Hepatocyte (in vitro differentiated cells): ENCODE data around the gene RALGAPA2. TPM values are rescaled to one million over a fixed set of nuclear protein-coding genes. Genes with fewer than 3 reads are reported as not detected.
A peak's percentile ranks its signal among the peaks of the same experiment; 100 is the strongest.

ENCODE experiments used
- DNase-seq: peaks from one replicate; pipeline ENCODE4 v3.0.0-alpha.2; 2016; ENCODE audit warnings: low spot score
- H2AFZ ChIP-seq: fragments of 200-600 bp; sonication (generic); 2 replicates; pipeline ENCODE4 v1.6.0; 2016; ENCODE audit warnings: antibody characterized with exemption, mild to moderate bottlenecking
- H3K27ac ChIP-seq: fragments of 200-600 bp; sonication (generic); 2 replicates; pipeline ENCODE4 v1.5.1; 2016; ENCODE audit warnings: mild to moderate bottlenecking
- H3K27me3 ChIP-seq: fragments of 200-600 bp; sonication (generic); 2 replicates; pipeline ENCODE4 v1.6.1; 2016
- H3K36me3 ChIP-seq: fragments of 200-600 bp; sonication (generic); replicated peaks from 2 replicates; pipeline ENCODE4 v1.5.1; 2016; ENCODE audit warnings: low read depth; ENCODE audit not compliant: insufficient read depth
- H3K4me1 ChIP-seq: fragments of 200-600 bp; sonication (generic); 2 replicates; pipeline ENCODE4 v1.5.1; 2016; ENCODE audit warnings: mild to moderate bottlenecking, moderate library complexity; ENCODE audit not compliant: insufficient read depth
- H3K4me2 ChIP-seq: fragments of 200-600 bp; sonication (generic); 2 replicates; pipeline ENCODE4 v1.6.0; 2016
- H3K4me3 ChIP-seq: fragments of 200-600 bp; sonication (generic); 2 replicates; pipeline ENCODE4 v1.5.1; 2016; ENCODE audit warnings: mild to moderate bottlenecking
- H3K79me2 ChIP-seq: fragments of 200-600 bp; sonication (generic); 2 replicates; pipeline ENCODE4 v1.6.0; 2017; ENCODE audit warnings: mild to moderate bottlenecking
- H3K9me2 ChIP-seq: fragments of 200-600 bp; sonication (generic); replicated peaks from 2 replicates; pipeline ENCODE4 v1.6.0; 2017; ENCODE audit warnings: mild to moderate bottlenecking; ENCODE audit not compliant: insufficient read depth
- H3K9me3 ChIP-seq: fragments of 200-600 bp; sonication (generic); 2 replicates; pipeline ENCODE4 v1.5.1; 2016; ENCODE audit warnings: low read depth, mild to moderate bottlenecking
- H4K20me1 ChIP-seq: fragments of 200-600 bp; sonication (generic); 2 replicates; pipeline ENCODE4 v1.6.0; 2016; ENCODE audit warnings: mild to moderate bottlenecking; ENCODE audit not compliant: insufficient read depth, poor library complexity, severe bottlenecking
- CTCF ChIP-seq: fragments of 200-600 bp; sonication (generic); IDR thresholded peaks from 2 replicates; pipeline ENCODE4 v1.5.1; 2016; ENCODE audit warnings: antibody characterized with exemption, mild to moderate bottlenecking; ENCODE audit not compliant: poor library complexity
- EZH2 ChIP-seq: fragments of 200-600 bp; sonication (generic); IDR thresholded peaks from 2 replicates; pipeline ENCODE4 v1.6.1; 2016; ENCODE audit warnings: antibody characterized with exemption, mild to moderate bottlenecking, borderline replicate concordance
- EZH2phosphoT487 ChIP-seq: fragments of 200-600 bp; sonication (generic); IDR thresholded peaks from one replicate; pipeline ENCODE4 v1.6.1; 2018; ENCODE audit warnings: antibody characterized with exemption, mild to moderate bottlenecking, low read depth, moderate library complexity; ENCODE audit not compliant: unreplicated experiment, severe bottlenecking
- WGBS: methylation state at CpG from one replicate; pipeline ENCODE4 v1.1.6; 2016; ENCODE audit warnings: low lambda C conversion rate; ENCODE audit errors: missing lambda C conversion rate; 5-methylcytosine and 5-hydroxymethylcytosine counted together
- polyA plus RNA-seq: library from polyadenylated mRNA; unstranded; fragments of >200 nt; fragmentation: Nextera tagmentation; extraction: Ambion mirVana; gene quantifications from 2 replicates; pipeline ENCODE4 v1.2.1, GENCODE V29; 2016
- total RNA-seq: library from RNA; depleted of rRNA; stranded (reverse); fragments of >200 nt; gene quantifications from 2 replicates; pipeline ENCODE4 v1.2.3, GENCODE V29; 2014

Gene RALGAPA2
- total and polyA plus RNA-seq, 2 experiments from 2014 or later: 16.8 to 35.3 TPM

GRCh38 chr20:20399531-20400500 is 312.6 kb downstream of the RALGAPA2 start:
- peak; percentile 14 for DNase-seq
- Histone ChIP-seq H3K4me2 (peak overlapping the region; percentile 33), H3K9me3 (no peaks in the 10 kb centered on the region), H3K27me3 (no peaks in the 10 kb centered on the region), H3K79me2 (no peaks in the 10 kb centered on the region), H3K36me3 (no peaks in the 10 kb centered on the region), H3K27ac (no peak overlapping the region), H3K9me2 (no peaks in the 10 kb centered on the region), H3K4me3 (no peak overlapping the region), H2AFZ (no peak overlapping the region), H4K20me1 (no peaks in the 10 kb centered on the region), H3K4me1 (peaks cover 5% of the 10 kb centered on the region)
- 89% methylated on average over 13 of the region's 13 CpGs for WGBS
- no peak for TF ChIP-seq EZH2
- TF ChIP-seq EZH2phosphoT487: no peak
- TF ChIP-seq CTCF: no peak

DNA sequence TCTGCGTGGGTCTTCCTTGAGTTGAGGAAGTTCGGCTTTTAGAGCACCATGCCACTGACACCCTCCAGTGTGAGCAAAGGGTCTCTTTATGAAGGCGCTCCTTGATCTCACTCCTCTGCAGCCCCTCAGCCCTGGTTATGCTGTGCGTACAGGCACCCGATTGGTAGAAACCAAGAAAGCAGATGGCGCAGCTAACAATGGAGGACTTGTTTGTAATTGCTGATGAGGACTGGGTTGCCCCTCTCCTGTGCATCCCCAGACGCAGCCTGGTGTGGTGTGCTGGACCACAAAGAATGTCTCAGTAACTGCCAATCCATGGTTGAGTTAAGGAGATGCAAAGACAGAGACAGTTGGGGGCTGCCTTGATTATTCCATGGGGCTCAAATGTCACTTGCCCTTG is 314.3 kb downstream of the RALGAPA2 start:
- H4K20me1 ChIP-seq: no peaks in the 10 kb centered on the region
- H3K4me3 ChIP-seq: no peak overlapping the region
- no peaks in the 10 kb centered on the region for H3K9me2 ChIP-seq
- peaks cover 5% of the 10 kb centered on the region for H3K4me1 ChIP-seq
- no peaks in the 10 kb centered on the region for H3K27me3 ChIP-seq
- 96% methylated on average over 7 of the region's 7 CpGs for WGBS
- no peak overlapping the region for H3K4me2 ChIP-seq
- H2AFZ ChIP-seq: no peak overlapping the region
- no peak overlapping the region for H3K27ac ChIP-seq
- H3K79me2 ChIP-seq: no peaks in the 10 kb centered on the region
- no peaks in the 10 kb centered on the region for H3K36me3 ChIP-seq
- H3K9me3 ChIP-seq: no peaks in the 10 kb centered on the region
- no peak for DNase-seq
- no peak for TF ChIP-seq EZH2
- TF ChIP-seq EZH2phosphoT487: no peak
- TF ChIP-seq CTCF: no peak

GRCh38 chr20:20396794-20397193 is 315.6 kb downstream of the RALGAPA2 start:
- 97% methylated on average over 3 of the region's 3 CpGs for WGBS
- no peak overlapping the region for H3K4me2 ChIP-seq
- no peak overlapping the region for H2AFZ ChIP-seq
- no peak overlapping the region for H3K4me3 ChIP-seq
- H3K27ac ChIP-seq: no peak overlapping the region
- H3K79me2 ChIP-seq: no peaks in the 10 kb centered on the region
- H4K20me1 ChIP-seq: no peaks in the 10 kb centered on the region
- TF ChIP-seq EZH2phosphoT487 (no peak), CTCF (no peak), EZH2 (no peak)
- H3K36me3 ChIP-seq: no peaks in the 10 kb centered on the region
- no peak for DNase-seq
- H3K9me3 ChIP-seq: no peaks in the 10 kb centered on the region
- no peaks in the 10 kb centered on the region for H3K9me2 ChIP-seq
- H3K4me1 ChIP-seq: peaks cover 5% of the 10 kb centered on the region
- no peaks in the 10 kb centered on the region for H3K27me3 ChIP-seq
